Measurements from ENCODE around the gene RAB7B.

- TF ChIP-seq CTCF (IDR thresholded peaks at IDR 0.05; ENCODE audit: low read depth, low read length, missing input control) (no peak), YY1 (IDR thresholded peaks at IDR 0.05) (no peak), ATF3 (IDR thresholded peaks at IDR 0.05) (no peak), MAX (IDR thresholded peaks at IDR 0.05) (no peak), GABPA (IDR thresholded peaks at IDR 0.05 in 1 of 2, conservative IDR thresholded peaks at IDR 0.05 in 1 of 2) (no peak)
Observed at GRCh38 chr1:206020393-206021007, 17.3 kb upstream of the RAB7B start.
